ENCODE measurements around the gene TEAD3.
"Not testable (repeated sequence)": the region's sequence is repeated elsewhere in the genome, so short reads cannot be mapped to it uniquely, and the experiment has no call there.

DNA sequence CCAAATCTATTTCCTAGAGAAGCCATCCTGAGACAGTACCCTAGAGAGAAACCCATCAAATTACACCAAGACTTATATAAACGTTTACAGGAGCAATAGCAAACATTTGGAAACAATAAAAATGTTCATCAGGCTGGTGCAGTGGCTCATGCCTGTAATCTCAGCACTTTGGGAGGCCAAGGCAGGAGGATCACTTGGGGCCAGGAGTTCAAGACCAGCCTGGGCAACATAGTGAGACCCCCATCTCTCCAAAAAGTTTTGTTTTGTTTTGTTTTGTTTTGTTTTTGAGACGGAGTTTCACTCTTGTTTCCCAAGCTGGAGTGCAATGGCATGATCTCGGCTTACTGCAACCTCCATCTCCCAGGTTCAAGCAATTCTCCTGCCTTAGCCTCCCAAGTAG, 64.2 kb downstream of the TEAD3 start:
- TF ChIP-seq, protein P1, sequence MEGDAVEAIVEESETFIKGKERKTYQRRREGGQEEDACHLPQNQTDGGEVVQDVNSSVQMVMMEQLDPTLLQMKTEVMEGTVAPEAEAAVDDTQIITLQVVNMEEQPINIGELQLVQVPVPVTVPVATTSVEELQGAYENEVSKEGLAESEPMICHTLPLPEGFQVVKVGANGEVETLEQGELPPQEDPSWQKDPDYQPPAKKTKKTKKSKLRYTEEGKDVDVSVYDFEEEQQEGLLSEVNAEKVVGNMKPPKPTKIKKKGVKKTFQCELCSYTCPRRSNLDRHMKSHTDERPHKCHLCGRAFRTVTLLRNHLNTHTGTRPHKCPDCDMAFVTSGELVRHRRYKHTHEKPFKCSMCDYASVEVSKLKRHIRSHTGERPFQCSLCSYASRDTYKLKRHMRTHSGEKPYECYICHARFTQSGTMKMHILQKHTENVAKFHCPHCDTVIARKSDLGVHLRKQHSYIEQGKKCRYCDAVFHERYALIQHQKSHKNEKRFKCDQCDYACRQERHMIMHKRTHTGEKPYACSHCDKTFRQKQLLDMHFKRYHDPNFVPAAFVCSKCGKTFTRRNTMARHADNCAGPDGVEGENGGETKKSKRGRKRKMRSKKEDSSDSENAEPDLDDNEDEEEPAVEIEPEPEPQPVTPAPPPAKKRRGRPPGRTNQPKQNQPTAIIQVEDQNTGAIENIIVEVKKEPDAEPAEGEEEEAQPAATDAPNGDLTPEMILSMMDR (IDR thresholded peaks at IDR 0.05), result not testable (repeated sequence)
- not testable (repeated sequence) for TF ChIP-seq POLR2A (IDR thresholded peaks at IDR 0.05)

Measured in esophagus squamous epithelium (tissue), 4 donors.